GM23248 (cell line): ENCODE results near the gene CHPT1.

ENCODE experiments used
- EZH2 ChIP-seq: fragments of 200-600 bp; sonication (generic); IDR thresholded peaks from 2 replicates; pipeline ENCODE4 v1.6.1; 2018; ENCODE audit warnings: antibody characterized with exemption, mild to moderate bottlenecking; ENCODE audit not compliant: insufficient read depth, poor library complexity, severe bottlenecking
- EZH2phosphoT487 ChIP-seq: fragments of 200-600 bp; sonication (generic); IDR thresholded peaks from 2 replicates; pipeline ENCODE4 v1.6.1; 2018; ENCODE audit warnings: antibody characterized with exemption, moderate library complexity, mild to moderate bottlenecking, low read depth; ENCODE audit not compliant: insufficient read depth

DNA sequence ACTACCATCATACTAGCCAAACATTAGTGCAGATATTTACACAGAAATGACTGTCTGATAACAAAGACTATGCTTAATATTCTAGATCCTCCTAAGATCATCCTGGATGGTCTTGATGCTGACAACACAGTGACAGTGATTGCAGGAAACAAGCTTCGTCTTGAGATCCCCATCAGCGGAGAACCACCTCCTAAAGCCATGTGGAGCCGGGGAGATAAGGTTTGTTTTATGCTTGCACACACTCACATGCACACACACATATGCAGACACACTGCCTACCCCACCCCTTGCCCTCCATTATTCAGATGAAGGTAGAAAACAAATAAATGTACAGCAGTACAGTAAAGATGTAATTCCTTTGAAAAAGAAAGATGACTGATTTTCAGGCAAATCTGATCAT is 44.4 kb upstream of the CHPT1 start:
- TF ChIP-seq EZH2phosphoT487: no peak
- no peak for TF ChIP-seq EZH2
